HG03342 (cell line): ENCODE data around the gene SPOCK1.

Source experiments
- ATAC-seq: cut with Tn5 transposase; IDR thresholded peaks from one replicate; pipeline ENCODE4 v1.9.1; 2021; ENCODE audit warnings: mild to moderate bottlenecking, moderate library complexity; ENCODE audit not compliant: unreplicated experiment

Gene SPOCK1

DNA sequence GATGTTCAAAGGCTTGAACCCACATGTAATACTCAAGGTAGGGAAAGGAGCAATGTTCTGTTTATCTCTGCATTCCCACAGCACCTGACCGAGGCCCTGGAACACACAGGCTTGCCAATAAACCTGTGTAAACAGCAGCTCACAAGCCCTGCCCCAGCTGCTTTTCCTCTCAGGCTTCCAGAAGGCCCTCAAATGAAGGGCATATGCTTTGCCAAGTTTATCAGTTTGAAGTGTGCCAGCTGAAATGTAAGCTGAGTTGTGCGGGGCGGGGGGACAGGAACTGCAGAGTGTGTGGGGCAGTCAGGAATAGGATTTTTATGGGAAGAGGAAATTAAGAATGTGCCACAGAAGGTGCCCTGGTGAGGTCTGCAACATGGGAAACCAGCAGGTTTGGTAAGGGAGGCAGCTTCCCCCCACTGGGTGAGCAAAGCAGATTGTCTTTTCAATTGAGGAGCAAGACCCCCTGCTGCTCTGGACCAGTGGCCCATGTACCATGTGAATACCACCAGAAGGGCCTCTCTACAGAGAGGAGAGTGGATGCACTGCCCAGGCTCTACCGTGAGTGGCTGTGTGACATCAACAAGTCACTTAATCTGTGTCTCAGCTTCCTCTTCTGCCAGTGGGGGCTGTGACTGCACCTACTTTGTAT, 194.8 kb downstream of the SPOCK1 start:
- ATAC-seq, result no peak

DNA sequence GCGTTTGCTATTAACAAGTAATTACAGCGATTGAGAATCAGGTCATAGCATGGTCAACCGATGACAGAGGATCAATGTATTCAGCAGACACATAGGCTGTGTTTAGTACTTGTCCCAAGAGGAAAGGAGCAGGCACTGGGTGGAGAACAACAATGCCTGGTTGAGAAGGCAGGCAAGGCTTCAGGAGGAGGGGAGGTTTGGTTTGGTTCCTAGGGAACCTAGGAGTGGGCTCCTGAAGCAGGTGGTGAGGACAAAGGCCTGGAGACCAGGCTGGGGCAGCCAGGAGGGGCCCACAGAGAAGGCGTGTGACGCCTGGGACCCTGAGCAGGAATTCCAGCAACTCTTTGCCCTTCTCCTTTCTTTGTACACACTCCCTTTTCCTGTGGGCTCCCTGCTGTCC, 195.6 kb downstream of the SPOCK1 start:
- ATAC-seq, result no peak

DNA sequence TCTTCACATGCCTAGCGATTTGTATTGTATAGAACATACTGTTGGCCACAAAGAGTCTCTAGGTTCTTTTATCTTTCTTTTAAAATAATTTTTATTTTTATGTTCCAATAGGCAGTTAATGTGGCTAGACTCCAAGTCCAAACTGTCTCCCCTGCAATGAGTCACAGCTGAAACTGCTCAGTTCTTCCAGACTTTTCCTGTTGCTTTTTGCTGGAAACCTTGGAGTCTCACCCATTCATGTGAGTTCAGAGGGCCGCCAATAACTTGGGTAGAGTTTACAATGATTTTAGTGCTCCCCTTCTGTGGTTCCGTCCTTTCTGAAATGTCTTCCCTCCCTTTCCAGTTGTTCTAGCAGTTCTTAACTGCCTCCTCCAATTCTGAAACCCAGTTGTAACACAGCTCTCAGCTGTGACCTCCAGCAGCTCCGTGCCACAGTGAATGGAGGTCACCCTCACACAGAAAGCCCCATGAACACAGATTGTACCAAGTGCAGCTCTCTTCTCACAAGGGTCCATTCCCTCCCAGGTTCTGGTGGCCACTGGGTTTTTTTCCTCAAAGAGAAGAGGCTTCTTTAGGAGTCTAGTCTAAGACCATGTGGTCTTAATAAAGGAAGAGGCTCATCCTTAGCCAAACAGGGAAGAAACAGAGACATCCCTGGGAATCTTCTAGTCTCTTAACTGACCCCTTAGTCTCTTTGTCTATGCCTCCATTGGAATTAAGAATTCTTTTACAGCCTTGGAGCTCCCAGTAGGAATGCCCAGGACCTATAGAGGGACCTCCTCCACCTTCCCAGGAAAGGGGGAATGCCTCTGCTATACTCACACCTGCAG, 198.5 kb downstream of the SPOCK1 start:
- ATAC-seq, result no peak

DNA sequence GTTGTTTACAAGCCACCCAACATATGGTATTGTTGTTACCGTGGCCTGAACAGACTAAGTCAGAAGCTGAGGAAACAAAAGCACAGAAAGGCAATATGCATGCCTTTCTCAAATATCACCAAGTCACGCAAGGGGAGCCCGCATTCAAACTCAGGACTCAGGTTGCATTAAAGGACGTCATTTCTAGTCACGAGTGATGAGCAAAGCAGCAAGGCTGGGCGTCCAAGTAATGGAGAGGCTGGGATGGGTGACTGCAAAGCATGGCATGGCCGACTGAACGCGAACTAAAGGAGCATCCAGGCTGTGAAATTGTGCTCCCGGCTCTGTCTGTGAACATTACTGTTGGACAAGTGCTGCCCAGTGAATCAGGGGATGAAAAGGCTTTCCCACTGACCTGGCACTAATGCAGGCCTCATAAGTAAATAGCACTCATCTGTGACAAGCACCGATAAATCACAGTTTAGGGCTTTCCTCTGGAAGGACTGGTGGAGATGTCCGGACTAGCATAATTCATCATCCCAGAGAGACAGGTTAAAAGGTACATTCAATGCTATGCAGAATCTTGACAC, 202.8 kb downstream of the SPOCK1 start:
- ATAC-seq, result no peak

DNA sequence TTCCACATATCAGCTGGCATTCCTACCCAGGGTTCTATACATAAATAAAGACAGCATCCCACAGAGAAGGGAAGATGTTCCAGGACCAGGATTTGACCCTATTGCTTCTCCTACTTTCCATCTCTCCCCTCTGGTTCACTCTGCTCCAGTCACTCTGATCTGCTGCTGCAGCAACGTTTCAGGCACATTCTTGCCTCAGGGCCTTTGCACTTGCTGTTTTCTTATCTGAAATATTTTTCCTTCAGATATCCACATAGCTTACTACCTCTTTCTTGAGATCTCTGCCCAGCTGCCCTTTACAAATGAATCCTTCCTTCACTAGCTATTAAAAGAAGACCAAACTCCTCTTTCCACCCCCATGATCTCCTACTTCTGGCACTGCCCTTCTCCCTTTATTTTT, 204.5 kb downstream of the SPOCK1 start:
- no peak for ATAC-seq

DNA sequence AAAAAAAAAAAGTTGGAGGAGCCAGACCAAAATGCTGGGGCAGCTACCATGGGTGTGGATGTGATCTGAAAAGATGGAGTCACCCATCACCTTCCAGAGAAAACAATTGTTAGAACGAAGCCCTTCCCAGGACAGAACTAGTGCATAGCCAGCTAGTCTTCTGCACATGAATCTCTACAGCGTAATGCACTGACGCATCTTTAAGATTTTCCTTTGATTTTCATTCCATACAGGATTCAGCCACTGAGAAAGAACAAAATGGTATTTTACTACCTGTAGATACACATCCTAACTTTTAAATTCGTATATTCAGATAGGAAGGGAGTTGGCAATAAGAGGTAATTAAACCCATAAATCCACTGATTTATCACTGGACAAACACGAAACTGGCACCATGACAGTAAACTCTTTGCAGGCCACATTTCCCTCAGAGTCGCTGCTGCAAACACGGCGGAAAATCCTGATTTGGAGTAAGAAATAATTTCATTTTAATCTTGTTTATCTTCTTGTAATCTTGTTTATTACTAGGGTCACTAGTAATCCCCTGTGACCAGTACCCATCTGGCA, 206.6 kb downstream of the SPOCK1 start:
- ATAC-seq, result no peak

DNA sequence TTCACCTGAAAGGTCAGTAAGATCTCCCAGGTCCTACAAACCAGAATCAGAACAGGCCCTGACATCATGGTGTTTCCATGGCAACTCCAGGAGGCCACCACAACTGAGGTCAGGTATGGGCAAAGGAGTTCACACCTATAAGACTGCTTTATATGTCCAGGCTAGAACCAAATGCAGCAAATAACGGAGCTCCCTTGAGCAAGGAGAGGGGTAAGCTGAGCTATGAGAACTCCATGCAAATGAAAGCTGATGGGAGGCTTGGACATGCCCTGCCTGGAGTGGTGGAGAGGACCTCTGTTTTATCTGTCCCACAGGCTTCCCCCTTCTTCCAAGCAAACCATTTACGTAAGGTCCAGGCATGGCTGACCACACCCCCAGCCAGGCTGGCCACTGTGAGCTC, 207.7 kb downstream of the SPOCK1 start:
- ATAC-seq, result no peak

DNA sequence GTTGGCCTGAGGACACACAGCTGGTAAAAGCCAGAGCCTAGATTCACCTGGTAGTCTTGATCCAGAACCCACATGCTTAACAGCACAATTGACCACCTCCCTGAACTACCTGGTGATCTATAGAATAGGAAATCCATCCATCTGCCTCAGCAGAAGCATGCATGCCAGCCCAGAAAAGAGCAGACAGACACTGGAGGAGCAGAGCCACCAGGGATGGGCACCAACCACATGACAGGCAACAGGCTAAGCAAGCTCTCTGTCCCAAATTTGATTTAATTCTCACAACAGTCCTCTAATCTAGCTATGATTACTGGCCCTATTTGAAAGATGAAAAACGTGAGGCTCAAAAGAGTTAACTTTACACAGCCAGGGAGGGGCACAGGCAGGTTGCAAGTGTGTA, 208.1 kb downstream of the SPOCK1 start:
- ATAC-seq, result no peak

DNA sequence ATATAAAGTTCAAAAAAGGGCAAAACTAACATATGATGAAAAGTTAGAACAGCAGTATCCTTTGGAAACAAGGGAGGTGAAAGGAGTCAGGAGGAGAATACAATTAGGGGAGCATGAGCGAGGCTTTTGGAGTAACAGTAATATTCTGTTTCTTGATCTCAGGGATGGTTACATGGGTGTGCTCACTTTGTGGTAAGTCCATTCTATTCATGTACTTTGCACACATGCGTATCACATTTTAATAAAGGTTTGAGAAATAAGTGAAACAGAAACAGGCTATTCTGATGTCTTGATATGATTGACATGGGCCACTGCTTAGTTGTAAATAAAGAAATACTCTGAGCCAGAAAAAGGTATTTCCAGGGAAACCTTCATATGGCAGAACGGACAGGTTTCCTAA, 208.8 kb downstream of the SPOCK1 start:
- ATAC-seq, result no peak

DNA sequence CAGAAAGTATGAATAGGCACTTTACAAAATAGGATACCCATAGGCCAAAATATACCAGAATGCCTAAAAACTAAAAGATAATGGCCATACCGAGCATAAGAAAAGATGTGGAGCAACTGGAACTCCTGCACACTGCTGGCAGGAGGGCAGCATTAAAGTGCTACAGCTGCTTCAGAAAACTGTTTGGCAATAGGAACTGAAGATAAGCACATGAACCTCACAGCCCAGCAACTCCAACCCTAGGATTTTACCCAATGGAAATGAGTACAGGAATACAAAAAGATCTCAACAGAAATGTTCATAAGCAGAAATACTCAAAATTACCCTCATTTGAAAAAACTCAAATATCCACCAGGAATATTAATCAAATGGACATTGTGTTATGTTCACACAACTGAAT, 209.3 kb downstream of the SPOCK1 start:
- no peak for ATAC-seq

DNA sequence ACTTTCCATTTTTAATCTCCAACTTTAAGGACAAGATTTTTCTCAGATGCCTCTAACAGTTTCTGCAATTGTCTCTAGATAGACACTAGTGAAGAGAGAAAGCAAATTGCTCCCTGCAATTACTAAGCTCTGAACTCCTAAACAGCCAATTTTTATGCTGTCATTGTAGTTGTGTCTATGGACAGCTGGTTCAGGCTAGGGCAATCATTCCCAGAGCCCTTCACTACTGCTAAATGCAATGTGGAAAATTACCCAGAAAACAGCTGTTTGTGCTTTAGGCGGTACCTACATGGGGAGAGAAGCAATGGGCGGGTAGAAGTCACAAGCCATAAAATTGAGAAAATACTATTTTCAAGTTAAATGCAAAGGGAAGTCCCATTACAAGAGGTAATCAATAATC, 211.6 kb downstream of the SPOCK1 start:
- no peak for ATAC-seq

DNA sequence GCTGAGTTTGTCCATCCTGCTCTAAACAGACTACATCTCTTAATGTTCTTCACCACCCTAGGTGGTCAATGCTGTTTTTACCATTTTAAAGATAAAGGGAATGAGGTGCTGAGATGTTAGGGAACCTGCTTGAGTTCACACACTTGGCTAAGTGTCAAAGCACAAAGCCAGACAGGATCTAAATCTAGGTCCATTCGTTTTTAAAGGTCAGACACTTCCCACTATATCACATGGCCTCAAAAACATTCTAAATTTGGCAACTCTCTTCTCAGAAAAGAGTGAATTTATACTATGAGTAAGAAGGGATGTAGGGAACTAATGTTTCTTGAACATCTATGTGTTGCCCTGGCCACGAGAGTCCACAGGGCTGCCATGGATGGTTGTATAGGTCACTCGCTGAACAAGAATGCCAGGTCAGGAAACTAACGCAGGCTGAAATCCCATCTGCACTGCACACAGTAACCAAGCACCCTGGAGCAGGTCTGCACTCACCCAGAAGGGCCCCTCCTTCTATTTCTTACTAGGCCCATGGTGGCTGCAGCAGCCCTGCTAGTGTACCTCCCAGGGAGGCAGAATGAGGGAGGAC, 213.0 kb downstream of the SPOCK1 start:
- ATAC-seq, result no peak

DNA sequence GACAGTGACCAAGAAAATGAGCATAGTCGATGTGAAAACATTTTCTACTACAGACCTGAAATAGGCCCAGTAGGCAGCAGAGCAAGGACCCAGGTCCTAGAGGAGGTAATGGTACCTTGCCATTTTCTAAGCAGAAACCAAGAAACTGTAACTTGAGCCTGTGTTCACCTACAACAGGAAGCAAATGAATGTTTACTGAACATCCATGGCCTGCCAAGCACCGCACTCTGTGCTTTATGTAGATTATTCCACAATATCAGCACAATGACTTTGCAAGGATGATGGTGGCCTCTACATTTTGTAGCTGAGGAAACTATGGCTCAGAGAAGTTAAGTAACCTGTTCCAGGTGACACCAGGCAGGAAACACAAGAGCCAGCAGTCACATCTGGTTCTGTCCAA, 215.3 kb downstream of the SPOCK1 start:
- no peak for ATAC-seq

DNA sequence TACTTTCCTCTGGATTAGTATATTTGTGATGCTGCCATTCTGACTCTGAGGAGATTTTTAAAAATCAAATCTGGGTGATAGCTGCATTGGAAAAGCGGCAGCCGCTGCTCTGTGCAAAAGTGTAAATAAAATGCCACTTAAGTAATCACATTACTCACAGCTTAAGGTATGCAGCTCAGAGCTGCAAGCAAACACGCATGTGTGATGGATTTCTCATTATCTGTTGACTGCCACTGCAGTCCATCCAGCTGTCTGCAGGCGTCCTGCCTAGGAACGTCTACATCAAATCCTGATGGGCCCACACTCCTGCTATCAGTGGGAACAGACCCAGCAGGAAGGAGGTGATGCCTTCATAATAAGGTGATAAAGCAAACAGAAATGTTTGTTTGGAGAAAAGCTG, 216.9 kb downstream of the SPOCK1 start:
- ATAC-seq, result no peak

DNA sequence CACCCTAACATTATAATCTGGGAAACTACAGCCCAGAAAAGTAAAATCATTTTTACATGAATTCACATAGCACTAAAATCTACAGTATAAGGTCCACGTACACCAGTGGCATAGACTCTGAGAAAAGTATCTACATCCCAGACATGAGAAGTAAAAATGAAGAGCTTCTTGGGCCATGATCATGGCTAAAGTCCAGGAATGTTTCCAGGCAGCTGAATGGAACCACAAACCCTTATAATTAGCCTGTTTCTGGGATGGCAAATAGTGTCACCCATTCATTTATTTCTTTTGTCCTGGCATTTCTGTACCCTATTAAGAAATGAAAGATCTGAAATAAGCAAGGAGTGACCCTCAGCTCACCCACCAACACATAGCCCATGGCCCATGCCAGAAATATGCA, 217.9 kb downstream of the SPOCK1 start:
- no peak for ATAC-seq

DNA sequence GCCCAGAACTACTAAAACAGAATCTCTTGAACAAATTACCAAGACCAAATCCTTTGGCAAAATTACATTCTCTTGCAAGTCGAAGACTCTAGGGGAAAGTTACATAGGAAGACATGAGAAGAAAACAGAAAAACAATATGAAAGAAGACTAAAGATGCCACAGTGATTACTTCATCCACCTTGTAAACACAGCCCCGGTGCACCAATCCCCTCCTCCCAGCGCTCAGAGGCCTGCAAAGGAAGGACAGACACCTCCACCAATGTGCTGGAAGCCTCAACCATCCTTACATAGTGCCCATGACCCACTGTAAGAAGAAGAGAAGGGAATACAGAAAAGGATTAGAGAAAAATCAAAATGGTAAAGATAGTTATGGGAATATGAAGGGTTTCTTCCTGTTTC, 218.5 kb downstream of the SPOCK1 start:
- no peak for ATAC-seq

DNA sequence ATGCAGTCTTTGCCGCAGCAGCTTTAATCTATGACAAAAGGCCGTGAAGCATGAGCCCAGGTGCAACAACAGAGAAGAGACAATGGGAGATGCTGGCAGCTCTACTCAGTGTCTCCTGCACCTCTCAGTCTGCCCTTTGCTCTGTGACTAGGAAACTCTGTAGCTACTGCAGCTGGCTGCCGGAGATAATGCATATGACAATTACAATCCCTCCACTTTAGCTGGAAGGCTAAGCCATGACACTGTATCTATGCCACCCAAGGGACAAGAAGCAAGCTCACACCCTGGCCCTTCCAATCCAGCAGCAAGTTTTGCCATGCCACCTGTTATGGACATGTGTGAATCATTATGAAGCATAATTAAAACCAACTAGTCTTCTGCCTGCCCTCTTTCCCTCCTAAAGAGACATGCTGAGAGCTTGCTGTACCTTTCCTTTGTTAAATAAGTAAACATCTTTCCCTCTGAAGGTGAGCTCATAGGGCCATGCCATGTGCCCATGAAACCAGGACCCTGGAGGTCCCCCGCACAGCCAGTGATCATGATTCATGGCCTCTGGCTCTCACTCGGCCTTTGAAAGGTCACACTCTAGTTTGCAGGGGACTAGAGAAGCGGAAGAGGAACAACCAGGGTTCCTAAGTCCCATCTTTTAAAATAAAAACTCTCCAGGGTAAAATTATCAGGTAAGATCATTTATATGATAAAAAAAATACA, 219.4 kb downstream of the SPOCK1 start:
- ATAC-seq, result no peak

DNA sequence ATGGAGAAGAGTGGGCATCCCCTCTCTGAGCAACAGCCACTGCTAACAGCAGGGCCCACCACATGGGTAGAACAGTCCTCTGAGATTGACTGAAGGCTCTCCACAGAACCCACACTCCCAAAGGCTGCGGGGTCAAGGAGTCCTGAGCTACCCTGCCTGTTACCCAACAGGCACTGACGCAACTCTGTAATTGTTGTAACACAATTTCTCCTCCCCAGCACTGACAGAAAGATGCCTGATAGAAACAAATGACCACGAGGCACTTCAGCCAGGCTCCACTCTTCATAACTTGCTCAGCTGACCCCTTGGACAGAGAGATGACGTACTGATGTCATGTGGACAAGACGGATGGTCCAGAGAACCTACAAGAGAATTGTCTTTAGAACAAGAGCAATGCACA, 220.7 kb downstream of the SPOCK1 start:
- ATAC-seq, result no peak

DNA sequence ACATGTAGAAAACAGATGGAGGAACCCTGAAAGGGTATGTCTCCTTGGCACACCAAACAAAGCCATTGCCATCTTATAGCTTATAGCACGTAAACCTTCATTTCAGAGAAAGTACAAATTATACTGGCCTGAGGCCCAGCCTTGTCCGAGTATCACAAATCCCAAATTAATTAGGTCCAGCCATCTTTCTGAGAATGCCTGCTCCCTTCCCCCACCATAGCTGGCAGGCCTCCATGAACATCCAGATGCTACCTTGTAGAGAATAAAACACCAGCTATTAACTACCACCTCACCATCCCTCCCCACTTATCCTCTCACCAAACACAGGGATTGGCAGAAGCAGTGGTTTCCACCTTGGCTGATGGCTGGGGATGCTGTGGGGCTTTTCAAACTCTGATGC, 224.0 kb downstream of the SPOCK1 start:
- no peak for ATAC-seq

DNA sequence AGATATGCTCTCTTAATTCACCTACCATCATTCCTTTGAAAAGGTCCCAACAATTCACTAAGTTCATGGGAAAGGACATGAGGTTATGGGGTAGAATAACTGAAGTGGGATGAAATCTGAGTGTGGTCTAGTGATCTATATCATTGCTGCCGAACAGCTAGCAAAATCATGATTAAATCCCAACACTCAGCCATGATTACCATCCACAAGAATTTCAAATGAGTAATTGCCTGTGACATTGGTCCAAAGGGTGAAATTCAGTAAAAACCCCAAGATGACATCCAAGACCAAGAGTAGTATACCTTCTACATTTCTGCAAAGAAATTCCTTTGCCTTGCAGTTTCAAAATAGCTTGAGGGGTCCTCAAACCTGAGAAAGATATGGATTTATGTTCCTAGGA, 225.6 kb downstream of the SPOCK1 start:
- no peak for ATAC-seq

DNA sequence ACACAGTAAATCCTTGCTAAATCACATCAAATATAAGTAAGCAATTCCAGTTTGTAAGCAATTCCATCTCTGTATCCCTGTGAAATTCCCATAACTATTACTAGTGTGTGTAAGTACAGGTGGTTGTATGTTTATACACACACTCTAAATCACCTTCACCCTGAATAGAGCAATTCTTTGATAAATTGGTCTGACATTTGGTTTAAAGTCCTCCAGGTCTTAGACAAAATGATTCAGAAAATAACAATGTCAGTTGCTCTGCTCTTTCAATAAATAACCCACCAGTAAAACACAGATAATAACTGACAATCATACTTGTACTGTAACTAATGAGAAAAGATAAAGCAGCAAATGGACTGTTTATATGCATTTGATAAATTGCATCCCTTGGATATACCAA, 226.3 kb downstream of the SPOCK1 start:
- no peak for ATAC-seq
